H1 (cell line): ENCODE results near the gene GRM1. TPM values are rescaled to one million over a fixed set of nuclear protein-coding genes. Genes with fewer than 3 reads are reported as not detected.
A peak's percentile ranks its signal among the peaks of the same experiment; 100 is the strongest.

Experiments used
- CTCF ChIA-PET: fragments of 300-600 bp; sonication (Branson Sonifier 250); formaldehyde crosslinking; loops from one replicate; lab custom pipeline; 2021; ENCODE audit not compliant: partially characterized antibody; lab: Charles Lee
- POLR2A ChIA-PET: fragments of 300-600 bp; sonication (Branson Sonifier 250); formaldehyde crosslinking; loops from one replicate; lab custom pipeline; 2021; ENCODE audit warnings: inconsistent platforms; ENCODE audit not compliant: partially characterized antibody; lab: Charles Lee
- DNase-seq, 2 experiments: peaks; one replicate each; pipeline versions ENCODE4 v3.0.0 to v3.0.0-alpha.2; 2010 to 2022; ENCODE audit warnings: low spot score in 2 of 2, low read depth in 1 of 2, mixed read lengths in 1 of 2
- FAIRE-seq: peaks from 2 replicates; lab custom pipeline; 2011; peaks lifted over from hg19 to GRCh38; lab: Jason Lieb, UNC
- H2AFZ ChIP-seq: 2 replicates; pipeline ENCODE4 v1.8.1; 2012; ENCODE audit warnings: low read length, inconsistent platforms
- H2AK5ac ChIP-seq: 2 replicates; pipeline ENCODE4 v1.6.1; 2013; ENCODE audit warnings: low read depth, low read length
- H2BK120ac ChIP-seq: replicated peaks from 2 replicates; pipeline ENCODE3; 2013; ENCODE audit warnings: low read depth, low read length, inconsistent platforms
- H2BK12ac ChIP-seq: 2 replicates; pipeline ENCODE4 v1.6.1; 2013; ENCODE audit warnings: low read depth, low read length
- H2BK15ac ChIP-seq: 2 replicates; pipeline ENCODE4 v1.6.1; 2013; ENCODE audit warnings: low read length
- H2BK20ac ChIP-seq: 2 replicates; pipeline ENCODE4 v1.6.1; 2013; ENCODE audit warnings: low read length
- H2BK5ac ChIP-seq: 2 replicates; pipeline ENCODE4 v1.6.1; 2013; ENCODE audit warnings: low read depth, low read length
- H3K14ac ChIP-seq: 2 replicates; pipeline ENCODE4 v1.6.1; 2013; ENCODE audit warnings: inconsistent platforms; ENCODE audit not compliant: insufficient read length
- H3K18ac ChIP-seq: 2 replicates; pipeline ENCODE4 v1.6.1; 2013; ENCODE audit warnings: low read length; ENCODE audit errors: extremely low read depth
- H3K23ac ChIP-seq: 2 replicates; pipeline ENCODE4 v1.6.1; 2013; ENCODE audit warnings: inconsistent platforms; ENCODE audit not compliant: insufficient read length
- H3K23me2 ChIP-seq: 2 replicates; pipeline ENCODE4 v1.6.1; 2013; ENCODE audit warnings: low read depth, low read length
- H3K27ac ChIP-seq: 2 replicates; pipeline ENCODE4 v1.6.1; 2011; ENCODE audit warnings: low read depth, low read length, inconsistent platforms
- H3K27me3 ChIP-seq, 4 experiments: replicated peaks in 1 of 4; 1 replicate in 1 of 4; 2 replicates in 3 of 4; pipeline versions ENCODE4 v1.6.1 to v1.8.1; 2011 to 2013; ENCODE audit warnings: low read length in 3 of 4, mild to moderate bottlenecking in 3 of 4, inconsistent platforms in 2 of 4, mixed read lengths in 2 of 4, moderate library complexity in 1 of 4; ENCODE audit not compliant: control insufficient read depth in 3 of 4, insufficient read depth in 3 of 4; ENCODE audit errors: extremely low read depth in 1 of 4
- H3K36me3 ChIP-seq, 4 experiments: 2 replicates each; pipeline versions ENCODE4 v1.6.1 to v1.8.1; 2011 to 2013; ENCODE audit warnings: mild to moderate bottlenecking in 4 of 4, low read length in 3 of 4, moderate library complexity in 2 of 4, control low read depth in 1 of 4, inconsistent platforms in 1 of 4; ENCODE audit not compliant: insufficient read depth in 4 of 4, control insufficient read depth in 2 of 4
- H3K4ac ChIP-seq: replicated peaks from 2 replicates; pipeline ENCODE3; 2013; ENCODE audit warnings: low read length, low read depth, mixed read lengths, inconsistent platforms; ENCODE audit not compliant: insufficient read length
- H3K4me1 ChIP-seq, 4 experiments: replicated peaks in 1 of 4; 1 replicate in 1 of 4; 2 replicates in 3 of 4; pipeline versions ENCODE4 v1.6.1 to v1.8.1; 2011 to 2013; ENCODE audit warnings: low read length in 3 of 4, inconsistent platforms in 2 of 4, mixed read lengths in 1 of 4; ENCODE audit not compliant: insufficient read depth in 4 of 4, control insufficient read depth in 3 of 4
- H3K4me2 ChIP-seq, 2 experiments: 2 replicates each; pipeline versions ENCODE4 v1.6.1 to v1.8.1; 2011 to 2013; ENCODE audit warnings: low read depth in 2 of 2, low read length in 2 of 2, control low read depth in 1 of 2, inconsistent platforms in 1 of 2, mild to moderate bottlenecking in 1 of 2; ENCODE audit not compliant: insufficient read depth in 1 of 2
- H3K4me3 ChIP-seq, 4 experiments: fragments of 200-600, 300-600 bp in 1 of 4; sonication (generic), shearing (Covaris generic), sonication (Bioruptor Twin) in 1 of 4; 2 replicates each; pipeline versions ENCODE4 v1.5.1 to v1.8.1; 2011 to 2016; ENCODE audit warnings: low read length in 4 of 4, low read depth in 3 of 4, control low read depth in 2 of 4, inconsistent platforms in 2 of 4, mild to moderate bottlenecking in 2 of 4, mixed read lengths in 1 of 4, moderate library complexity in 1 of 4; ENCODE audit not compliant: insufficient read depth in 2 of 4; ENCODE audit errors: extremely low read depth in 1 of 4
- H3K56ac ChIP-seq: replicated peaks from 2 replicates; pipeline ENCODE3; 2013; ENCODE audit warnings: low read depth, mild to moderate bottlenecking, mixed read lengths, low read length, inconsistent platforms; ENCODE audit not compliant: insufficient read length
- H3K79me1 ChIP-seq: 2 replicates; pipeline ENCODE4 v1.6.1; 2013; ENCODE audit warnings: low read depth, low read length, control low read depth
- H3K79me2 ChIP-seq, 2 experiments: 2 replicates each; pipeline versions ENCODE4 v1.6.1 to v1.8.1; 2012 to 2013; ENCODE audit warnings: low read length in 2 of 2, mild to moderate bottlenecking in 2 of 2, inconsistent platforms in 1 of 2; ENCODE audit not compliant: insufficient read depth in 2 of 2, control insufficient read depth in 1 of 2
- H3K9ac ChIP-seq, 4 experiments: replicated peaks in 1 of 4; 1 replicate in 1 of 4; 2 replicates in 3 of 4; pipeline versions ENCODE4 v1.6.1 to v1.8.1; 2011 to 2013; ENCODE audit warnings: low read depth in 3 of 4, low read length in 3 of 4, control low read depth in 2 of 4, mild to moderate bottlenecking in 2 of 4, moderate library complexity in 2 of 4, inconsistent platforms in 1 of 4; ENCODE audit errors: extremely low read depth in 1 of 4
- H3K9me3 ChIP-seq, 2 experiments: 2 replicates each; pipeline versions ENCODE4 v1.6.1 to v1.8.1; 2012 to 2013; ENCODE audit warnings: mild to moderate bottlenecking in 2 of 2, moderate library complexity in 2 of 2, control low read depth in 1 of 2, inconsistent platforms in 1 of 2, low read depth in 1 of 2, low read length in 1 of 2, mixed read lengths in 1 of 2; ENCODE audit not compliant: insufficient read depth in 2 of 2
- H4K20me1 ChIP-seq, 2 experiments: replicated peaks in 1 of 2; 2 replicates each; pipeline versions ENCODE3 to v1.8.1; 2011 to 2013; ENCODE audit warnings: inconsistent platforms in 2 of 2, low read length in 2 of 2, mild to moderate bottlenecking in 1 of 2; ENCODE audit not compliant: insufficient read depth in 2 of 2, control insufficient read depth in 1 of 2
- H4K5ac ChIP-seq: 2 replicates; pipeline ENCODE4 v1.6.1; 2013; ENCODE audit warnings: low read length, low read depth, mixed read lengths, inconsistent platforms; ENCODE audit not compliant: insufficient read length
- H4K8ac ChIP-seq: 2 replicates; pipeline ENCODE4 v1.8.0; 2013; ENCODE audit warnings: mild to moderate bottlenecking, moderate library complexity, low read length, inconsistent platforms; ENCODE audit not compliant: insufficient read depth; ENCODE audit errors: extremely low read depth
- H4K91ac ChIP-seq: replicated peaks from 2 replicates; pipeline ENCODE3; 2013; ENCODE audit warnings: low read length, mixed read lengths, inconsistent platforms; ENCODE audit not compliant: insufficient read length
- ASH2L ChIP-seq: fragments of 200-600, 300-600 bp; sonication (generic); IDR thresholded peaks from one replicate; pipeline ENCODE4 v1.7.1; 2017; ENCODE audit warnings: low read length
- CTBP2 ChIP-seq: IDR thresholded peaks from 2 replicates; pipeline ENCODE4 v1.7.0; 2011; ENCODE audit warnings: borderline replicate concordance, mild to moderate bottlenecking, moderate library complexity, mixed read lengths, low read length; ENCODE audit not compliant: insufficient read depth, insufficient read length
- HDAC2 ChIP-seq, 2 experiments: fragments of 300-600 bp in 1 of 2; sonication (generic) in 1 of 2; IDR thresholded peaks; 2 replicates each; pipeline ENCODE4 v1.6.1; 2011 to 2012; ENCODE audit warnings: low read depth in 2 of 2, low read length in 2 of 2, mild to moderate bottlenecking in 2 of 2, moderate library complexity in 2 of 2, borderline replicate concordance in 1 of 2, inconsistent platforms in 1 of 2
- WGBS, 2 experiments: shearing (Covaris generic) in 1 of 2; methylation state at CpG; one replicate each; pipeline versions ENCODE4 v1.1.6 to v1.1.7; 2013 to 2015; ENCODE audit warnings: low lambda C conversion rate in 2 of 2, mixed read lengths in 2 of 2, inconsistent platforms in 1 of 2, low coverage in 1 of 2, missing lambda C conversion rate in 1 of 2; ENCODE audit not compliant: insufficient replicate concordance in 2 of 2, insufficient coverage in 1 of 2, insufficient read length in 1 of 2; ENCODE audit errors: extremely low coverage in 1 of 2, missing lambda C conversion rate in 1 of 2; 5-methylcytosine and 5-hydroxymethylcytosine counted together
- polyA plus RNA-seq, 7 experiments: library from polyadenylated mRNA; depleted of rRNA in 3 of 7; stranded (reverse) in 5 of 7; unstranded in 2 of 7; fragments of >200 nt in 5 of 7; fragments of 200-250 nt in 2 of 7; gene quantifications; 1 replicate in 5 of 7; 2 replicates in 1 of 7; 4 replicates in 1 of 7; pipeline versions ENCODE4 v1.2.1 to v1.2.3, GENCODE V29; 2011 to 2013; ENCODE audit warnings: missing spikeins in 2 of 7, mixed read lengths in 2 of 7
- total RNA-seq: library from RNA; stranded (reverse); fragmentation: NEBNext Ultra II Directional; extraction: Animal tissue kit (Norgen Biotek cat#: 25700); gene quantifications from 2 replicates; pipeline ENCODE4 v1.2.1, GENCODE V29; 2021

The GRM1 gene
- total and polyA plus RNA-seq, 2 of the 8 experiments (the other 6 are each of a cell fraction or from before 2014, with no cell fraction given) = 0.15 to 1.3 TPM

DNA sequence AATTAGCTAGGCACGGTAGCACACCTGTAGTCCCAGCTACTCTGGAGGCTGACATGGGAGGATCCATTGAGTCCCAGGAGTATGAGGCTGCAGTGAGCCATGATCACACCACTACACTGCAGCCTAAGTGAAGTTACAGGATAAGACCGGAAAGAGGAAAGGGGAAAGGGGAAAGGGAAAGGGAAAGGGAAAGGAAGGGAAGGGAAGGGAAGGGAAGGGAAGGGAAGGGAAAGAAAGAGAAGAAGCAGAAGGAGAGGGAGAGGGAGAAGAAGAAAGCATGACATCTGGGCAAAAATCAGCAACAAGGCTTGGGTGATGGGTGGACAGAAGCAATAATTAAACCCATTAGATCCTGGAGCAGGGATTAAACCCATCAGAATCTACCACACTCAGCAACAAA, 413.0 kb downstream of the GRM1 start:
- TF ChIP-seq ASH2L = no peak
- no peak for TF ChIP-seq HDAC2 (IDR thresholded peaks at IDR 0.05; ENCODE audit: borderline replicate concordance in 1 of 2, low read depth in 2 of 2, low read length in 2 of 2)
- TF ChIP-seq CTBP2 = no peak
- no peaks in the 10 kb centered on the region for H3K9me3 ChIP-seq
- peaks cover 0 to 2% (median 0%) of the 10 kb centered on the region in 4 experiments; a peak in 1 of 7 replicates for H3K4me1 ChIP-seq
- H3K4me3 ChIP-seq = no peak overlapping the region
- H4K5ac ChIP-seq = no peak overlapping the region
- no peak for FAIRE-seq
- H3K27me3 ChIP-seq = no peaks in the 10 kb centered on the region
- H2AFZ ChIP-seq = peak overlapping the region; percentile 22; the same call in 1 of the 2 replicates
- H3K18ac ChIP-seq = no peak overlapping the region
- H4K91ac ChIP-seq = no peak overlapping the region
- DNase-seq = no peak
- H2BK5ac ChIP-seq = no peak overlapping the region
- H3K23me2 ChIP-seq = no peaks in the 10 kb centered on the region
- no peak overlapping the region for H3K56ac ChIP-seq
- no peak overlapping the region for H2BK15ac ChIP-seq
- no peak overlapping the region for H3K14ac ChIP-seq
- H2BK12ac ChIP-seq = no peak overlapping the region
- H3K79me1 ChIP-seq = no peaks in the 10 kb centered on the region
- no peak overlapping the region for H3K4ac ChIP-seq
- H3K4me2 ChIP-seq = no peak overlapping the region
- H3K79me2 ChIP-seq = no peaks in the 10 kb centered on the region
- no peak overlapping the region for H3K23ac ChIP-seq
- 67% methylated on average over 1 of the region's 2 CpGs; no CpG with 5 or more reads in 1 of the 2 experiments for WGBS, 2 experiments
- no peak overlapping the region for H3K27ac ChIP-seq
- CTCF ChIA-PET = interaction anchor here (1.0 kb wide), 1 partner anchor 31 kb away, joined by 4 read pairs; no protein-coding TSS in a partner anchor
- H2BK120ac ChIP-seq = no peak overlapping the region
- no peak overlapping the region for H2AK5ac ChIP-seq
- no peaks in the 10 kb centered on the region for H3K36me3 ChIP-seq
- POLR2A ChIA-PET = interaction anchor here (0.6 kb wide), 1 partner anchor 595 kb away, joined by 3 read pairs; no protein-coding TSS in a partner anchor
- no peak overlapping the region for H4K8ac ChIP-seq
- H4K20me1 ChIP-seq = no peaks in the 10 kb centered on the region
- no peak overlapping the region for H3K9ac ChIP-seq
- H2BK20ac ChIP-seq = no peak overlapping the region
